ENCODE data around the gene NR2C2AP.

NR2C2AP gene

GRCh38 chr19:19201697-19202630, 1.2 kb downstream of the NR2C2AP start:
- Histone ChIP-seq H3K27me3 (replicated peaks) (peaks cover 4% of the 10 kb centered on the region), H3K27ac (no peak overlapping the region), H3K4me3 (ENCODE audit: low read depth, low read length) (peak overlapping the region; percentile 64), H3K36me3 (replicated peaks) (peaks cover 28% of the 10 kb centered on the region)
- in situ Hi-C loops (cut with HindIII; ENCODE audit: low pct_ligation_motif_present, low sequenced_read_pairs): no loop called here
- no peak for DNase-seq
- TF ChIP-seq CTCF (IDR thresholded peaks at IDR 0.05; ENCODE audit: low read depth, low read length, missing control alignments): no peak

GRCh38 chr19:19193926-19194325, 9.3 kb downstream of the NR2C2AP start:
- in situ Hi-C loops (cut with HindIII; ENCODE audit: low pct_ligation_motif_present, low sequenced_read_pairs): no loop called here
- peaks cover 22% of the 10 kb centered on the region for H3K36me3 ChIP-seq (replicated peaks)
- H3K27me3 ChIP-seq (replicated peaks): no peaks in the 10 kb centered on the region
- TF ChIP-seq CTCF (IDR thresholded peaks at IDR 0.05; ENCODE audit: low read depth, low read length, missing control alignments): no peak
- peak overlapping the region; percentile 72 for H3K4me3 ChIP-seq (ENCODE audit: low read depth, low read length)
- H3K27ac ChIP-seq: peak overlapping the region; percentile 64
- DNase-seq: no peak

GRCh38 chr19:19192910-19193423, 10.2 kb downstream of the NR2C2AP start:
- peak overlapping the region; percentile 72 for H3K4me3 ChIP-seq (ENCODE audit: low read depth, low read length)
- no peak for TF ChIP-seq CTCF (IDR thresholded peaks at IDR 0.05; ENCODE audit: low read depth, low read length, missing control alignments)
- in situ Hi-C loops (cut with HindIII; ENCODE audit: low pct_ligation_motif_present, low sequenced_read_pairs): no loop called here

GRCh38 chr19:19192078-19192882, 10.9 kb downstream of the NR2C2AP start, which contains the start of the genes BORCS8 and RFXANK:
TSS of gene BORCS8 (minus strand) at chr19:19192152. CDS start at chr19:19192117, 35 bp downstream.
TSS of gene RFXANK (plus strand) at chr19:19192258. CDS start at chr19:19193947, 1,689 bp downstream.
- H3K27ac ChIP-seq: peak within 1 kb of the TSS; percentile 92
- in situ Hi-C loops (cut with HindIII; ENCODE audit: low pct_ligation_motif_present, low sequenced_read_pairs): no loop called here
- H3K36me3 ChIP-seq (replicated peaks): peaks cover 8% of the 10 kb centered on the region
- H3K4me3 ChIP-seq (ENCODE audit: low read depth, low read length): peak within 1 kb of the TSS; percentile 98
- peak; percentile 99 for DNase-seq
- no peaks in the 10 kb centered on the region for H3K27me3 ChIP-seq (replicated peaks)
- no peak for TF ChIP-seq CTCF (IDR thresholded peaks at IDR 0.05; ENCODE audit: low read depth, low read length, missing control alignments)

More at GRCh38 chr19:19192910-19193423, 10.2 kb downstream of the NR2C2AP start:
- DNase-seq: no peak
- Histone ChIP-seq H3K36me3 (replicated peaks) (peaks cover 13% of the 10 kb centered on the region), H3K27ac (peak overlapping the region; percentile 82), H3K27me3 (replicated peaks) (no peaks in the 10 kb centered on the region)

- no peak for DNase-seq
- Histone ChIP-seq H3K27me3 (replicated peaks) (no peaks in the 10 kb centered on the region), H3K36me3 (replicated peaks) (peaks cover 7% of the 10 kb centered on the region), H3K4me3 (ENCODE audit: low read depth, low read length) (peak overlapping the region; percentile 98), H3K27ac (peak overlapping the region; percentile 92)
- in situ Hi-C loops (cut with HindIII; ENCODE audit: low pct_ligation_motif_present, low sequenced_read_pairs): no loop called here
- TF ChIP-seq CTCF (IDR thresholded peaks at IDR 0.05; ENCODE audit: low read depth, low read length, missing control alignments): no peak
These were observed 11.5 kb downstream of the NR2C2AP start for GRCh38 chr19:19191768-19192077.
